ENCODE results near the gene JAM3. TPM values are rescaled to one million over a fixed set of nuclear protein-coding genes. Genes with fewer than 3 reads are reported as not detected.

The JAM3 gene
- total RNA-seq, 1 experiment from 2014 or later, result 36.5 TPM

DNA sequence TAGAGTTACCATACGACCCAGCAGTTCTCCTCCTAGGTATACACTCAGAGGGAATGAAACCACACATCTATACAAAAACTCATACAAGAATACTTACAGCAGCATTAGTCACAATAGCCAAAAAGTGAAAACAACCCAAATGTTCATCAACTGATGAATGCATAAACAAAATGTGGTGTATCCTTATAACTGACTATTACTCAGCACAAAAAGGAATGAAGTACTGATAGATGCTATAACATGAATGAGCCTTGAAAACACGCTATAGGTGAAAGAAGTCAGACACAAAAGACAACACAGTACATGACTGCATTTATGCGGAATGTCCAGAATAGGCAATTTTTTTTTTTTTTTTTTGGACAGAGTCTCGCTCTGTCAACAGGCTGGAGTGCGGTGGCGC lies 131.8 kb downstream of the JAM3 start:
- Histone ChIP-seq H4K20me1 (ENCODE audit: control insufficient read depth, insufficient read depth, insufficient read length) (no peaks in the 10 kb centered on the region), H2BK12ac (ENCODE audit: insufficient read length, low read depth, low read length) (no peak overlapping the region), H3K56ac (ENCODE audit: insufficient read length, low read depth, low read length) (no peak overlapping the region), H2BK20ac (ENCODE audit: low read depth, low read length, poor library complexity, severe bottlenecking) (no peak overlapping the region), H4K5ac (ENCODE audit: insufficient read length, low read depth, low read length) (no peak overlapping the region), H2AK5ac (ENCODE audit: insufficient read length, low read length) (no peak overlapping the region), H3K9ac (ENCODE audit: extremely low read depth, insufficient read length, low read length) (no peak overlapping the region), H3K18ac (ENCODE audit: insufficient read length, low read depth, low read length) (no peak overlapping the region), H3K27me3 (ENCODE audit: insufficient read depth, low read length) (no peaks in the 10 kb centered on the region), H3K4me2 (ENCODE audit: insufficient read depth, insufficient read length, low read length) (no peak overlapping the region), H3K14ac (ENCODE audit: insufficient read depth, low read length) (no peak overlapping the region), H4K91ac (ENCODE audit: insufficient read length, low read depth, low read length) (no peak overlapping the region), H4K8ac (replicated peaks; ENCODE audit: insufficient read length, low read depth, low read length) (no peak overlapping the region), H3K4ac (ENCODE audit: low read depth, low read length) (no peak overlapping the region), H2AFZ (ENCODE audit: low read length) (no peak overlapping the region), H3K9me3 (ENCODE audit: control insufficient read depth, low read depth, low read length) (no peaks in the 10 kb centered on the region), H3K4me1 (ENCODE audit: insufficient read depth, low read length) (no peaks in the 10 kb centered on the region), H3K23ac (ENCODE audit: insufficient read length, low read depth, low read length) (no peak overlapping the region), H3K79me2 (ENCODE audit: insufficient read depth, low read length) (no peaks in the 10 kb centered on the region), H3T11ph (ENCODE audit: low read length) (no peak overlapping the region), H2BK15ac (ENCODE audit: low read depth, low read length) (no peak overlapping the region), H3K79me1 (ENCODE audit: insufficient read depth, low read depth, low read length, poor library complexity, severe bottlenecking) (no peaks in the 10 kb centered on the region), H2BK5ac (ENCODE audit: insufficient read length, low read length) (no peak overlapping the region), H3K27ac (ENCODE audit: insufficient read length, low read depth, low read length) (no peak overlapping the region), H3K23me2 (ENCODE audit: insufficient read length, low read depth, low read length, poor library complexity, severe bottlenecking) (no peaks in the 10 kb centered on the region), H2BK120ac (ENCODE audit: low read depth, low read length, poor library complexity, severe bottlenecking) (no peak overlapping the region)
- H3K36me3 Mint-ChIP-seq (ENCODE audit: insufficient read depth in 1 of 3, low read depth in 3 of 3), result peaks cover 35 to 87% (median 77%) of the 10 kb centered on the region in 3 experiments; a peak in 6 of 7 replicates
- no CpG with 5 or more reads among the region's 6 CpGs for WGBS (ENCODE audit: extremely low coverage, insufficient read length, low lambda C conversion rate)
- H3K4me3 Mint-ChIP-seq, result no peak overlapping the region
- H3K27ac Mint-ChIP-seq, result no peak overlapping the region
- H3K9me3 Mint-ChIP-seq, result no peaks in the 10 kb centered on the region
- DNase-seq, result no peak
- no peaks in the 10 kb centered on the region for H3K27me3 Mint-ChIP-seq (ENCODE audit: low read depth)
- TF ChIP-seq, protein P1, sequence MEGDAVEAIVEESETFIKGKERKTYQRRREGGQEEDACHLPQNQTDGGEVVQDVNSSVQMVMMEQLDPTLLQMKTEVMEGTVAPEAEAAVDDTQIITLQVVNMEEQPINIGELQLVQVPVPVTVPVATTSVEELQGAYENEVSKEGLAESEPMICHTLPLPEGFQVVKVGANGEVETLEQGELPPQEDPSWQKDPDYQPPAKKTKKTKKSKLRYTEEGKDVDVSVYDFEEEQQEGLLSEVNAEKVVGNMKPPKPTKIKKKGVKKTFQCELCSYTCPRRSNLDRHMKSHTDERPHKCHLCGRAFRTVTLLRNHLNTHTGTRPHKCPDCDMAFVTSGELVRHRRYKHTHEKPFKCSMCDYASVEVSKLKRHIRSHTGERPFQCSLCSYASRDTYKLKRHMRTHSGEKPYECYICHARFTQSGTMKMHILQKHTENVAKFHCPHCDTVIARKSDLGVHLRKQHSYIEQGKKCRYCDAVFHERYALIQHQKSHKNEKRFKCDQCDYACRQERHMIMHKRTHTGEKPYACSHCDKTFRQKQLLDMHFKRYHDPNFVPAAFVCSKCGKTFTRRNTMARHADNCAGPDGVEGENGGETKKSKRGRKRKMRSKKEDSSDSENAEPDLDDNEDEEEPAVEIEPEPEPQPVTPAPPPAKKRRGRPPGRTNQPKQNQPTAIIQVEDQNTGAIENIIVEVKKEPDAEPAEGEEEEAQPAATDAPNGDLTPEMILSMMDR (conservative IDR thresholded peaks at IDR 0.05), result no peak
- peaks cover 5 to 6% of the 10 kb centered on the region in 2 experiments for H3K4me1 Mint-ChIP-seq

Other genes starting within 250 kb of the JAM3 start
- gene SPATA19, start 223.6 kb upstream of the JAM3 start, total RNA-seq (2021), result not detected in 2 replicates
- gene IGSF9B, start 112.1 kb upstream of the JAM3 start, total RNA-seq (2021), result 25.7 and 26.3 TPM in 2 replicates
- 52.2 and 53.1 TPM in 2 replicates for gene NCAPD3, start 154.9 kb downstream of the JAM3 start, total RNA-seq (2021)
- gene VPS26B, start 155.6 kb downstream of the JAM3 start, total RNA-seq (2021), result 27.5 and 28.1 TPM in 2 replicates
- gene THYN1, start 184.3 kb downstream of the JAM3 start, total RNA-seq (2021), result 97.0 and 101 TPM in 2 replicates
- 43.3 and 46.8 TPM in 2 replicates for gene ACAD8, start 184.5 kb downstream of the JAM3 start, total RNA-seq (2021)
- gene GLB1L3, start 207.3 kb downstream of the JAM3 start, total RNA-seq (2021), result 11.2 and 11.7 TPM in 2 replicates

Measured in H9 (cell line).